SIG-M5 treated with dmso at 0.1 percent for 504 hours (cell line): ENCODE data around the gene SPATA21.

Source experiments
- DNase-seq: peaks from one replicate; lab custom pipeline; 2025; ENCODE audit not compliant: unreplicated experiment; lab: John Stamatoyannopoulos, UW

Gene SPATA21

DNA sequence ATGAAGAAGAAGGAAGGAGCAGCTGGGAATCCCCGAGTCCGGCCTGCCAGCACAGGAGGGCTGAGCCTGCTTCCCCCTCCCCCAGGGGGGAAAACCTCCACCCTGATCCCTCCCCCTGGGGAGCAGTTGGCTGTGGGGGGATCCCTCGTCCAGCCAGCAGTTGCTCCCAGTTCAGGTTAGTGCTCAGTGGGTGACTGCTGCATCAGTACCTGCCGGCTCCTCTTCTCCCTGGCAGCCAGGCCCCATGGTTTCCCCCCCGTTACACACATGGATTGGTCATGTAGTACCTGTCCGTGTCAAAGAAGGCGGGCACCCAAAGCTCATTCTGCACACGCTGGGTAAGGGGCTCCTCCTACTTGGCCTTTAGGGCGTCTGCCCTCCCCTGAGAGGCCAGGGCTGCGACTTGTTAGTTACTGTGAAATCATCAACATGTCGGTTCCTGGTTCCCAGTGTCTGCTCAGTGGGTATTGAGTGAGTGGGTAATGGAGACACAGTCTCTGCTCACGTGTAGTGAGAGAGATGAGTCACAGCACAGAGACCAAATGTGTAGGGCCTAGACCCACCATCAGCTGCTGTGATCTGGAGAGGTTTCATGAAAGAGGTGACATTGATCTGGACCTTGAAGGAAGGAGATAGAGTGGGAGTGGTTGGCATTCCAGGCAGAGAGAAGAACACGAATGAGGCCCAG is 14.8 kb upstream of the SPATA21 start:
- DNase-seq = no peak

- DNase-seq = no peak
Measured at GRCh38 chr1:16450863-16451481, 13.7 kb upstream of the SPATA21 start.

GRCh38 chr1:16449666-16450065 is 12.4 kb upstream of the SPATA21 start:
- DNase-seq = no peak

DNA sequence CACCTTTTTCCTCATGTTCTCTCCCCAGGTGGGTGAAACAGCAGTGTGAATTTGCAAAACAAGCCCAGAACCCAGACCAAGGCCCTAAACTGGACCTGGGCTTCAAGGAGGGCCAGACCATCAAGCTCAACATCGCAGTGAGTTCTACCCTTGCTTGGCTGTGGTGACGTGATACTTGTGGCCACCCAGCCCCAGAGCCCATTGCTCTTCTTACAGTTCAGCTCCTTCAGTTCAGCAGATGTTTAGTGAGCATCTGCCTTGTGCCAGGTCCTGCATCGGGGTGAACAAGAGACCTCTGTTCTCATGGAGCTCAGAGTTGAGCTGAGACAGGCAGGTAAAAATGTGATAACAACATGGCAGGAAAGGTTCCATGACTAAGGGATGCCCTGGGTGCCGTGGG is 11.8 kb upstream of the SPATA21 start:
- DNase-seq = no peak

DNA sequence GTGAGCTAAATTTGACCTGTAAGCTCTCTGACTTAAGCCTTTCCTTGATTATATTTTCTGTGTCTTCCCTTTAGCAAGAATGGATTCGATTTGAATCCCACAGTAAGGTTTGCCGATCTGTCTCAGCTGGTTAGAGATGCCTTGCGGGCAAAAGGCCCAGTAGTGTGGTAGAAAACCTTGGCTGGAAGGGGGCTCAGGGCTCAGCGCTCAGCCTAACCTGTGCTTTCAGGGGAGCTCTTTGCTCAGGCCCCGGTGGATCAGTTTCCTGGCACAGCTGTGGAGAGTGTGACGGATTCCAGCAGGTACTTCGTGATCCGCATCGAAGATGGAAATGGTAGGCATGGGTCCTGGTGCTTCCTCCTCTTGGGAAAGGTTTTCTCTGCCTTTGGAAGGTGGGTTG is 10.4 kb upstream of the SPATA21 start:
- DNase-seq = no peak

- DNase-seq = no peak
Measured at GRCh38 chr1:16446116-16446515, 8.9 kb upstream of the SPATA21 start.

DNA sequence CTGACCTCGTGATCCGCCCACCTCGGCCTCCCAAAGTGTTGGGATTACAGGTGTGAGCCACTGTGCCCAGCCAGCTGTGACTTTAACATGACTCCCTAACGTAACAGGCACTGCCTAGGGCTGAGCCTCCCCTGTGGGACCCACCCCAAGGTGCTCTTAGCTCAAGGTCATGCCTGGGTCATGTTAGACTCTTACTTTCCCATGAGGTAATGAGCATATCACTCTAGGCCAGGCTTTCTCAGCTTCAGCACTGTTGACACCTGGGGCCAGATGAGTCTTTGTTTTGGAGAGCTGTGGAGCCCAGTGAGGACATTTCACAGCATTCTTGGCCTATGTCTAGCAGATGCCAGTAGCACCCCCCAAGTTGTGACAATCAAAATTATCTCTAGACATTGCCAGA is 7.8 kb upstream of the SPATA21 start:
- no peak for DNase-seq

DNA sequence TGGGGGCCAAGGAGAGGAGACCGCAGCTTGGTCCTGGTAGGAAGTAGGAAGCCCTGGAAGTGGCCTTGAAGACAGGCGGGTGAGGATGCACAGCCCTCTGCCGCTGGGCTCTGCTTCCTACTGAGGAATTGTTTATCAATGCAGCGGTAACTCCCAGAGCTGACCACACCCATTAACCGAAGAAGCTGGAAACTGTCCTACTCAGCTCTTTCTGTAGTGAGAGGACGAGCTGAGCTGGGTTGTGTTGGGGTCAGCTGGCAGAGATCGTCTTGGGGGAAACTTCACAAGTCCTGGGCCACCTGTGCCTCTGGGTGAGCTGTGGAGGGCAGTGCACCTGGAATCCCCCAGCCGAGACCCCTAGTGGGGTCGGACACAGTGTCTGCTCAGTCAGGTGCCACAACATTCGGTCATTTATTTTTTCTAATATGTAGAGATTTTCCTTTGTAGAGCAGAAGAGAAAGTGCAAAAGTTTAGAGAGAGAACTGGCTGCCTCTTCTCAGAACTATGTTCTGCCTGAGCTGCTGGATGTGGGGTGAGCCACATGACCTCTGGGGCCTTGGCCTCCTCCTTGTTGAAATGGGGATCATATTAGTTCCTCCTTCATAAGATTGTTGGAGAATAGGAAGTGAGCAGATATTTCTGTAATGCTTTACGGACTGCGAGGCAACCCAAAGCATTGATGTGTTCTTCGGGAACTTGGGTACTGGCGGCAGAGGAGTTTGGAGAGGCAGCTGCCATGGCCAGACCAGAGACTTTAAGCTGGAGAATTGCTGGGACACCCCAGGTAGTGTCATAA is 6.9 kb upstream of the SPATA21 start:
- DNase-seq = no peak

GRCh38 chr1:16442941-16443340 is 5.7 kb upstream of the SPATA21 start:
- DNase-seq = no peak

- DNase-seq = peak; percentile 1
Measured at GRCh38 chr1:16442265-16442664, 5.0 kb upstream of the SPATA21 start.

- DNase-seq = no peak
Measured at GRCh38 chr1:16441282-16441665, 4.0 kb upstream of the SPATA21 start.

- peak; percentile 90 for DNase-seq
Measured at GRCh38 chr1:16440470-16441281, 3.5 kb upstream of the SPATA21 start, which contains the start of gene NECAP2. NECAP2 (plus strand) TSS chr1:16440724; CDS start chr1:16440762, 38 bp downstream.

GRCh38 chr1:16440131-16440469 is 2.9 kb upstream of the SPATA21 start:
- peak; percentile 43 for DNase-seq

DNA sequence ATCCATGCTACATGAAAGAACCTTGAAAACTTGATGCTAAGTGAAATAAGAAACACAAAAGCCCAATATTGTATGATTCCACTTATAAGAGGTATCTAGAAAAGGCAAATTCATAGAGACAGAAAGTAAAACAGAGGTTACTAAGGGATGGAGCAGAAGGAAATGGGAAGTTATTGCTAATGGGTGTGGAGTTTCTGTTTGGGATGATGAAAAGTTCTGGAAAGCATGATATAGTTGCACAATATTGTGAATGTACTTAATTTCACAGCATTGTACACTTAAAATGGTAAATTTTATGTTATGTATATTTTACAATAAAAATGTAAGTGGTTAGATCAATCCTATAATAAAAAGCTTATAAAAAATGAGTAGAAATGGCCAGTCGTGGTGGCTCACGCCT is 1.7 kb upstream of the SPATA21 start:
- no peak for DNase-seq

DNA sequence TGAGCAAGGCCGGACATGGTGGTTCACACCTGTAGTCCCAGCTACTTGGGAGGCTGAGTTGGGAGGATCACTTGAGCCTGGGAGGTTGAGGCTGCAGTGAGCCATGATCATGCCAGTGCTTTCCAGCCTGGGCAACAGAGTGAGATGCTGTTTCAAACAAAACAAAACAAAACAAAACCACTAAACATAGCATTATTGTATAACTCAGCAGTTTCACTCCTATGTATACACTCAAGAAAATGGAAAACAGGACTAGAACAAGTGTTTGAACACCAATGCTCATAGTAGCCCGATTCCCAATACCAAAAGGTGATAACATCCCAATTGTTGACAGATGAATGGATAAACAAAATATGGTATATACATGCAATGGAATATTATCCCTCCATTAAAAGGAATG is 1.3 kb upstream of the SPATA21 start:
- DNase-seq = no peak

DNA sequence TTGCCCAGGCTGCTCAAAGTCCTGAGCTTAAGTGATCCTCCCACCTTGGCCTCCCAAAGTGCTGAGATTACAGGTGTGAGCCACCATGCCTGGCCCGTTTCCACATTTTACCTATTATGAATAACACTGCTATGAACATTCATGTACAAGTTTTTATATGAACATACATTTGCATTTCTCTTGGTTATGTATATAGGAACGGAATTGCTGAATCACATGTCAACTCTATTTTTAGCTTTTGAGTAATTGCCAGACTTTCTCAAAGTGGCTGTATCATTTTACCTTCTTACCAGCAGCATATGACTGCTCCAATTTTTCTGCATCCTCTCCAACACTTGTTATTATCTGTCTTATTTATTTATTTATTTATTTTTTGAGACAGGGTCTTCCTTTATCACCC is 2.7 kb downstream of the SPATA21 start:
- DNase-seq = no peak

DNA sequence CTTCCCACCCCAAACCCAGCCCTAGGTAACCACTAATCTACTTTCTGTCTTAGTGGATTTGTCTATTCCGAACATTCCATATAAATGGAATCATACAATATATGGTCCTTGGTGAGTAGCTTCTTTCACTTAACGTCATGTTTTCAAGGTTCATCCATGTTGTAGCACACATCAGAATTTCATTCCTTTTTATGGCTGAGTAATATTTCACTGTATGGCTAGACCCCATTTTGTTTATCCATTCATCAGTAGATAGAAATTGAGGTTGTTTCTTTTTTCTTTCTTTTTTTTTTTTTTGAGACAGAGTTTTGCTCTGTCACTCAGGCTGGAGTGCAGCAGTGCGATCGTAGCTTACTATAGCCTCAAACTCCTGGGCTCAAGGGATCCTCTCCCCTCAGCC is 3.2 kb downstream of the SPATA21 start:
- DNase-seq = no peak

GRCh38 chr1:16433030-16433429 is 4.2 kb downstream of the SPATA21 start:
- DNase-seq = no peak

DNA sequence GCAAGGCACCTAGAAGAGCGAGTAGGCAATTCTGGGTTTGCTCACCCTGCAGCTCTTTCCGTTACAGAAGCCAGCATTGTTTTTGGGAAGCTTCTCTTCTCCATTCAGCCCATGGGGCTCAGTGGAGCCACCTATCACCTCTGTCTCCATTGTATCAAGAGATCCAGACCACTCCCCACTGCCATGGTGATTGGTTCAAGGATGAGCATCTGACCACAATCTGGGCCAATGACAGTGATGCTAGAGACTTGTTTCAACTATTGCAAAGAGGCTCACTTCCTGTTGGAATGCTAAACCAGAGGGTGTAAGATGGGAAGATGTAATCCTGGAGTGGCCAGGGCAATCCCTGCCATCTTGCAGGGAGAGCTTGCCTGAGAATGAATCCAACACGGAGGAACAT is 6.6 kb downstream of the SPATA21 start:
- DNase-seq = no peak

DNA sequence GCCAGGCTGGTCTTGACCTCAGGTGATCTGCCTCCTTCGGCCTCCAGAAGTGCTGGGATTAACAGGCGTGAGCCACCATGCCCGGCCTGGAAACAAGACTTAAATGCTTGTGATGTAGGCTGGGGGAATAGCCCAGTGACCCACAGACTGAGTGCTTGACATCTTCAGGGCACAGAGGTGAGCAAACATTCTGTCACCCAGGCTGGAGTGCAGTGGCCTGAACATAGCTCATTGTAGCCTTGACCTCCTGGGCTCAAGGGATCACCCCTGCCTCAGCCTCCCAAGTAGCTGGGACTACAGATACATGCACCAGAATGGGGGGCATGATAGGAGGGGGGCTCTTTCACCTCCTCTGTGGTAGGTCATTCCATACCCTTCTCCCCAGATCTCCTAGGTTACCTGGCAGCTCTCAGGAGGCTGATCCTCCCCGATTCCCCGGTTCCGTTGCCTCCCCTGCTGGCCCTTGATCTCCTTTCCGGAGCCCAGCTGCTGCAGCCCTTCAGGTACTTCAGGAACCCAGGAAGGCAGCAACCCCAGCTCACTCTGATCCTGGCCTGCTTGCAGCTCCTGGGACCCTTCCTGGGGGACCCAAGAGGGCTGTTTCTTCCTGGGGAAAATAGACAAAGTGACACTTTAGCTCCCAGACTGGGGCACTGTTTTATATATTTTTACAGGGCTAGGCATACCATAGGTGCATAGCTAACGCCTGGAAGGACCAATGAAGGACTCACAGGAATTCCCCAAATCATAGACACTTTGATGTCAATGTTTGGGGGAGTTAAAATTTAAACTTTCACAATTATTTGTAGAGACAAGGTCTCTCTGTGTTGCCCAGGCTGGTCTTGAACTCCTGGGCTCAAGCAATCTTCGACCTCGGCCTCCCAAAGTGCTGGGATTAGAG is 11.8 kb downstream of the SPATA21 start:
- DNase-seq = no peak
